Activated CD8-positive, alpha-beta T cell treated with anti-CD3 and anti-CD28 coated beads, Interleukin-2, amount 10 ng/mL, durations not matched to agents 7 days and 5 days (primary cell): ENCODE measurements around the gene NADK. TPM values are rescaled to one million over a fixed set of nuclear protein-coding genes. Genes with fewer than 3 reads are reported as not detected.
A peak's percentile ranks its signal among the peaks of the same experiment; 100 is the strongest.

Experiments used
- ATAC-seq: fragments of 150-1000 bp; cut with Tn5 transposase; one replicate; pipeline ENCODE4 v1.10.0; 2021; ENCODE audit warnings: moderate library complexity
- CTCF ChIA-PET: fragments of 350-600 bp; sonication (Branson Sonifier 250); formaldehyde crosslinking; loops from one replicate; lab custom pipeline; 2021; ENCODE audit warnings: antibody characterized with exemption; lab: Charles Lee
- POLR2A ChIA-PET: fragments of 350-600 bp; sonication (Branson Sonifier 250); formaldehyde crosslinking; loops from one replicate; lab custom pipeline; 2021; ENCODE audit warnings: antibody characterized with exemption; lab: Charles Lee
- DNase-seq: peaks from one replicate; pipeline ENCODE4 v3.0.0-alpha.2; 2020
- H3K27ac Mint-ChIP-seq: one replicate; pipeline ENCODE4 v1.8.0; 2021; ENCODE audit warnings: mild to moderate bottlenecking, mixed read lengths
- H3K27me3 Mint-ChIP-seq: one replicate; pipeline ENCODE4 v1.8.0; 2021; ENCODE audit warnings: low read depth, mixed read lengths
- H3K36me3 Mint-ChIP-seq: one replicate; pipeline ENCODE4 v1.8.0; 2021; ENCODE audit warnings: low read depth, mixed read lengths
- H3K4me1 Mint-ChIP-seq: one replicate; pipeline ENCODE4 v1.8.0; 2021; ENCODE audit warnings: low read depth, mixed read lengths
- H3K4me3 Mint-ChIP-seq: one replicate; pipeline ENCODE4 v1.8.0; 2021; ENCODE audit warnings: mild to moderate bottlenecking, mixed read lengths
- H3K9me3 Mint-ChIP-seq: one replicate; pipeline ENCODE4 v1.8.0; 2022; ENCODE audit warnings: mixed read lengths; ENCODE audit not compliant: insufficient read depth
- total RNA-seq, 2 experiments: library from RNA; stranded (reverse); gene quantifications; one replicate each; pipeline ENCODE4 v1.2.3, GENCODE V29; 2021

Gene NADK
- total RNA-seq, 2 experiments from 2014 or later = 82.0 to 82.9 TPM

DNA sequence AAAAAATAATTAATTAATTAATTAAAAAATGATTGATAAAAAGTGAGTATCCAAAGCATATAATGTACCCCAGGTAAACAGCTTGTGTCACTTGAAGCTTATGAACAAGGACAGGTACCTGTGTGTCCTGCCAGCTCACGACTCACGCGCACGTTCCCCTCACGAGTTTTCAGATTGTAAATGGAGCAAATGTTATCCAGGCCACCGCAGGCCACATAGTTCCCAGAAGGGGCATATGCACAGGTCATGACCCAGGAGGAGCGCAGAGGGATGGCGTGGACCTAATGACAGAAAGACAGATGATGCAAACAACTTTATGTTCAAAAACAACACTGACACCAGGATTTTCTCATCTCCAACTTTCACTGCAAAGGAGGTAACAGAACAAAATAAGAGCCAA is 26.0 kb upstream of the NADK start:
- Mint-ChIP-seq H3K36me3 (peaks cover 53% of the 10 kb centered on the region), H3K4me3 (no peak overlapping the region), H3K27ac (no peak overlapping the region), H3K9me3 (no peaks in the 10 kb centered on the region), H3K27me3 (no peaks in the 10 kb centered on the region), H3K4me1 (peaks cover 21% of the 10 kb centered on the region)
- DNase-seq (no peak), ATAC-seq (no peak)
- POLR2A ChIA-PET = no interaction called here
- CTCF ChIA-PET = no interaction called here

DNA sequence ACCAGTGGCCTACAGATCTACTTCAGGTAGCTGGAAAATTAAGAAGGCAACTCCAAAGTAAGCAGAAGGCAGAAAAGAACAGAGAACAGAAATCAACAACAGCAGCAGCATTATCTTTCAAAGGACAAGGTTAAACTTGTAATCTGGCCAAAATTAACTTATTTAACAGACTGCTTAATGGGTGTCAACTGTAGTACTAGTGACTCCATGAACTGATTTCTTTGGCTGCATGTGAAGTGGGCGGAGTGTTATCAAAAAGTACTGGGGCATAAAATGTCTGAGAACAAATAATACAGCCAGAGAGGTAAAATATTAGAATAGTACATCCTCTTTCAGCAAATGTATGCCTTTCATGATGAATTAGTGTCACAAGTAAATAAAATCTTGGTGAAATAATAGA is 24.6 kb upstream of the NADK start:
- Mint-ChIP-seq H3K27me3 (no peaks in the 10 kb centered on the region), H3K4me3 (no peak overlapping the region), H3K9me3 (no peaks in the 10 kb centered on the region), H3K36me3 (peaks cover 55% of the 10 kb centered on the region), H3K27ac (no peak overlapping the region), H3K4me1 (peaks cover 22% of the 10 kb centered on the region)
- ATAC-seq (no peak), DNase-seq (no peak)
- ChIA-PET POLR2A (no interaction called here), CTCF (no interaction called here)

DNA sequence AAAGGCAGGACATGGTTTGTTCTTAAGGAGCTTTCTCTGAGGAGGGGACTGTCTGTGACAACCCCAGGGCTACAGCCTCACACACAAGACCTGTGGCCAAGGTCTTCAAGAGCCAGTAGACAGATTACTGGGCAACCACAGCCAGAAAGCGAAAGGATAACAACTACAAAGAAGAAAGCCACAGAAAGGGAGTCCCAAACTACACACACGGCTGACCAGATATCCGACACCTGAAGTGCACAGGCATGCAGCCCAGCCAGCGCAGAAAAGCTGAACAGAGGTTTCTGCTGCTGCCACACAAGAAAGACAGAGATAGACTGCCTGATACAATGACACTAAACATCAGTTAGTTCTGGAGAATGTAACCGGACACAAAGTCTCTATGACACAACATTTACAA is 21.4 kb upstream of the NADK start:
- ChIA-PET POLR2A (no interaction called here), CTCF (no interaction called here)
- no peak for ATAC-seq
- H3K27ac Mint-ChIP-seq = peak overlapping the region; percentile 72
- H3K4me3 Mint-ChIP-seq = no peak overlapping the region
- no peaks in the 10 kb centered on the region for H3K27me3 Mint-ChIP-seq
- H3K9me3 Mint-ChIP-seq = no peaks in the 10 kb centered on the region
- DNase-seq = no peak
- H3K36me3 Mint-ChIP-seq = peaks cover 62% of the 10 kb centered on the region
- peaks cover 24% of the 10 kb centered on the region for H3K4me1 Mint-ChIP-seq

DNA sequence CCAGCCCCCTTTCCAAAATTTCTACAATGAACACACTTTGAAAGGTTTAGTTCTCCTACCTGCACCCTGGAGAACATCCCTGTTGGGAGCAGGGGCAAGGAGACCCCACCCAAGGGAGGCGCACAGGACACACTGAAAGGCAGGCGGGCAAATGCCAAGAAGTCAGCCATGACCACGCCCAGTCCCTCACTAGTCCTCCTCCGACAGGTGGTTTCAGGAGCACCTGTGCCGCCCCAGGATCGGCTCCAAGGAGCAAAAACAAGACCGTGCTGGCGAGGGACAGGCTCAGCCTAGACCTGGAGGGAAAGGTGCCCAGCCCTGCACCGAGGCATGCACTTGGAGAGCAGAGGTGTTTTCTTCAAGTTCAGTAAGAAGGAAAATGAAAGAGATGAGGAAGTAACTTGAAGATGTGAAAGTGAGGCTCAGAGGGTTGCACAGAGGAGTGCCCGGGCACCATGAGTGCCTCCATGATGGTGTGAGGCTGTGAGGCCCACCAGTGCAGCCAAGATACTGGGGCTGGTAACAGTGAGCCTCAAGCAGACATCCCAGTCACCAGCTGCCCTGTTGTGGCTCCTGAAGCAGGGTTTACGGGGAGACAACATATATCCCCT is 19.6 kb upstream of the NADK start:
- H3K27ac Mint-ChIP-seq = peak overlapping the region; percentile 52
- DNase-seq = no peak
- ChIA-PET CTCF (no interaction called here), POLR2A (no interaction called here)
- H3K27me3 Mint-ChIP-seq = no peaks in the 10 kb centered on the region
- H3K9me3 Mint-ChIP-seq = no peaks in the 10 kb centered on the region
- no peak for ATAC-seq
- peaks cover 59% of the 10 kb centered on the region for H3K36me3 Mint-ChIP-seq
- H3K4me3 Mint-ChIP-seq = no peak overlapping the region
- H3K4me1 Mint-ChIP-seq = peaks cover 20% of the 10 kb centered on the region

DNA sequence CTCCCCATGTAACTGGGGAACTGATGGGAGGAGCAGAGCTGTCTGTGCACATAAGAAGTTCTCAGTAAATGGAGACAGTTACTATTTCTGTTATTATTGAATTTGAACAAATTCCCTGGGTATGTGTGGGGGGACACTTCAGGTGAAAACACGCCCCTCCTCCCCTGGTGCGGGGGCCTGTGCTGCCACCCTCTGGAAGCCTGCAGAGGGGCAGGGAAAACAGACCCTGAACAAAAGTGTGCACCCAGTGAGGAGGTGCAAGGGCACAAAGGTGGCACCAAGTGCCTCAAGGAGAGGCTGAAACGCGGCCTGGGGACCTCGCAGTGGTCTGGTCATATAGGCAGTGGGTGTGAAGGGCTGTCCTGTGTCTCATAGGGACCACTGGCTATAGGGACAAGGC is 18.2 kb upstream of the NADK start:
- H3K27me3 Mint-ChIP-seq = no peaks in the 10 kb centered on the region
- DNase-seq (no peak), ATAC-seq (no peak)
- no peaks in the 10 kb centered on the region for H3K9me3 Mint-ChIP-seq
- H3K27ac Mint-ChIP-seq = no peak overlapping the region
- POLR2A ChIA-PET = no interaction called here
- peaks cover 56% of the 10 kb centered on the region for H3K36me3 Mint-ChIP-seq
- H3K4me3 Mint-ChIP-seq = no peak overlapping the region
- CTCF ChIA-PET = interaction anchor here (0.7 kb wide), 1 partner anchor 112 kb away, joined by 3 read pairs; no protein-coding TSS in a partner anchor
- peaks cover 15% of the 10 kb centered on the region for H3K4me1 Mint-ChIP-seq

DNA sequence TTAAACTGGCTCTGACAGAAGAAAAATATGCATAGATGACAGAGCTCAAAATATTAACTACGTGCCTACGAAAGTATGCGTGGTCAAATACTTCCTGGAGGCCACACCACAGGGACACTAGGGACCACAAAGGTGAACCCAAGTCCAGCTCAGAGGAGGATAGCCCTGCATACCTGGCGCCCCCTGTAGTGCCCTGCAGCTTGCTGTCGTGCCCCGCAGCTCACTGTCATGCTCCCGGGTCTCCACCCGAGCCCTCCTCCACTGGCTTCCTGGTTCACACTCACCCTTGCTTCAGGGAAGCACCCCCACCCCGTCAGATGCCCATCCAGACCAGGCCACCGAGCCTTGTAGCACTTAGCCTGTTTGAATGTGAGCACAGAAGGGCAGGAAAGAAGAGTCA is 16.7 kb upstream of the NADK start:
- ChIA-PET CTCF (interaction anchor here (1.0 kb wide), 1 partner anchor 105 kb away, joined by 3 read pairs; no protein-coding TSS in a partner anchor), POLR2A (no interaction called here)
- H3K9me3 Mint-ChIP-seq = no peaks in the 10 kb centered on the region
- H3K4me3 Mint-ChIP-seq = no peak overlapping the region
- DNase-seq (no peak), ATAC-seq (no peak)
- peaks cover 9% of the 10 kb centered on the region for H3K4me1 Mint-ChIP-seq
- H3K27ac Mint-ChIP-seq = no peak overlapping the region
- H3K36me3 Mint-ChIP-seq = peaks cover 63% of the 10 kb centered on the region
- no peaks in the 10 kb centered on the region for H3K27me3 Mint-ChIP-seq

DNA sequence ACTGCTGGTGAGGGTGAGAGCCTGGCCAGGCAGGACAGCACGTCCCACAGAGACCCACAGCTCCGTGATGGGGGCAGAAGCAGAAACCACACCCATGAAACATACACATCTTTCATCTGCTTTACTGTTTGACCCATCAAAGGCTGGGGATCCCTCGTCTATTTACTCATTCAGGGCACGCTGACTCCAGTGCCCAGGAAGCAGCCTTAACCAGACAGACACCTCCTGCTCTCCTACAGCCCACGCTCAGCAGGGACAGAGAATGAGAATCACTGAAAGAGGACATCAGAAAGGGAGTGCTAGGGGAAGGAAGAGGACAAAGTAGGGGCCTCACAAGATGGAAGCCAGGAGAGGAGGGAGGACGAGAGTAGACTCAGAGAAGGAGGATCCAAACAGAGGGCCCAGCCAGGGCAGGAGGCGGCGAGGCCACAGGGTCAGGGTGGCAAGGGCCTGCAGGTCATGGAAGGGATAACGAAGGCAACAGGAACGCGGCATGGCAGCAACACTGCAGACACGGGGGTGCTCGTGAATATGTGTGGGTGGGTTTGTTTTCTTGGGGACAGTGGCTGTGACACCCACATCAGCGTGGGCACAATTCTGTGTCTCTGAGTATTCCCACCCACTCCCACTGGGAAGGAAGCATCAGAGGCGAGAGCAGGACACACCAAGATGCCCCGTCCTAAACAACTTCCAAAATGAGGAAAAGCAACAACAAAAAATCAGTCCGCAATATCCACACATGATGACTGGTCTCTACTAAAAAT is 15.4 kb upstream of the NADK start:
- Mint-ChIP-seq H3K27me3 (no peaks in the 10 kb centered on the region), H3K4me3 (no peak overlapping the region), H3K4me1 (peaks cover 2% of the 10 kb centered on the region), H3K9me3 (no peaks in the 10 kb centered on the region), H3K36me3 (peaks cover 66% of the 10 kb centered on the region), H3K27ac (peak overlapping the region; percentile 56)
- DNase-seq (no peak), ATAC-seq (no peak)
- ChIA-PET POLR2A (no interaction called here), CTCF (interaction anchor here (0.6 kb wide), 1 partner anchor 689 kb away, joined by 3 read pairs; no protein-coding TSS in a partner anchor)

DNA sequence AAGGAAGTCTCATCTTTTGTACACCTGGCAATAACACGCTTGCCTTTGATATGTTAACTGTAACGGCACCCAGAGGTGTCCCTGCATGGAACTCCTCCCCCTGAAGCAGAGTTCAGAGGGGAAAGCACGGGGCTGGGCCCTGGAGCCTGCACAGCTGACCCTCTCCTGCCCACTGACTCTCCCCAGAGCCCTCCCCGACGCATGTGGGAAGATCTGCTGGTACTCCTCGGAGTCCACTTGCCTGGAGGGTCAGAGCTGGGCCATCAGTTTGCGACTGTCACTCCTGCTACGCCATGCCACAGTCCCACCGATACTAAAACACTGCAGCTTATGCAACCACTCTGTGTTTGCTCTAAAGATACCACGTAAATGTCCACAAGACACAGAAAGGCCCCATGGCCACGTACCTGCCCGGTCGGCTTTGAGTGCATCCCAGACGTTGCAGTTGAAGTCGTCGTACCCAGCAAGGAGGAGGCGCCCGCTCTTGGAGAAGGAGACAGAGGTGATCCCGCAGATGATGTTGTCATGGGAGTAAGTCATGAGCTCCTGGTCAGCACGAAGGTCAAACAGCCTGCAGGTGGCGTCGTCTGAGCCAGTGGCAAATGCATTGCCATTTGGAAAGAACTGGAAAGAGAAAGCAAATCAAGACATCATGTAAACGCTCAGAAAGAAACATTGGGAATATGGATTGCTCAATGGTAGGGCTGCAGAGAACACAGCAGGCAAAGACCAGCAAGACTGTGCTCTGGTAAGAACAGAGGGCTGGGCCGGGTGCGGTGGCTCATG is 10.6 kb upstream of the NADK start:
- Mint-ChIP-seq H3K4me1 (no peaks in the 10 kb centered on the region), H3K27me3 (no peaks in the 10 kb centered on the region), H3K9me3 (no peaks in the 10 kb centered on the region), H3K4me3 (no peak overlapping the region), H3K36me3 (peaks cover 76% of the 10 kb centered on the region), H3K27ac (no peak overlapping the region)
- ChIA-PET CTCF (interaction anchor here (0.9 to 1.8 kb wide), 5 partner anchors 9 to 120 kb away, joined by 3 to 10 read pairs (median 5); no protein-coding TSS in a partner anchor), POLR2A (no interaction called here)
- DNase-seq (no peak), ATAC-seq (no peak)

DNA sequence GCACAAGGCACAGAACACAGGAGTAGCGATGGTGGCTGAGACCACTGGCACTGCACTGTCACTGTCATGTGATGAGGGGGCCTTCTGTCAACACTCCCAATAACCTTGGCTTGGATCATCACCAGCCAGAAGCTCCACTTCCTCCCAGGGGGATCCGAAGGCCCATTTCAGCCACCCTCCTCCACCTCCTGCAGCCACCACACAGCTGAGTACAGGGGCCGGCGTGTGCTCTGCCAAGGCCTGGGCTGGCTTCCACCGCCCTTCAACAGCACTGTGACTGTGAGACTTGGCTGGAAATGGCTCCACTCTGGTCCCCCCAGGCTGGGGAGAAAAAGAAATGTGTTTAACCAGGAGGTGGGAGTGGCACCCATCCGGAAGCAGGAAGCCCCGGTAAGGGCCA is 9.9 kb upstream of the NADK start:
- ATAC-seq = no peak
- H3K27ac Mint-ChIP-seq = no peak overlapping the region
- POLR2A ChIA-PET = no interaction called here
- no peaks in the 10 kb centered on the region for H3K9me3 Mint-ChIP-seq
- H3K4me1 Mint-ChIP-seq = peaks cover 7% of the 10 kb centered on the region
- CTCF ChIA-PET = interaction anchor here (1.8 kb wide), 1 partner anchor 8 kb away, joined by 7 read pairs; no protein-coding TSS in a partner anchor
- no peak overlapping the region for H3K4me3 Mint-ChIP-seq
- peaks cover 71% of the 10 kb centered on the region for H3K36me3 Mint-ChIP-seq
- no peaks in the 10 kb centered on the region for H3K27me3 Mint-ChIP-seq
- DNase-seq = no peak

DNA sequence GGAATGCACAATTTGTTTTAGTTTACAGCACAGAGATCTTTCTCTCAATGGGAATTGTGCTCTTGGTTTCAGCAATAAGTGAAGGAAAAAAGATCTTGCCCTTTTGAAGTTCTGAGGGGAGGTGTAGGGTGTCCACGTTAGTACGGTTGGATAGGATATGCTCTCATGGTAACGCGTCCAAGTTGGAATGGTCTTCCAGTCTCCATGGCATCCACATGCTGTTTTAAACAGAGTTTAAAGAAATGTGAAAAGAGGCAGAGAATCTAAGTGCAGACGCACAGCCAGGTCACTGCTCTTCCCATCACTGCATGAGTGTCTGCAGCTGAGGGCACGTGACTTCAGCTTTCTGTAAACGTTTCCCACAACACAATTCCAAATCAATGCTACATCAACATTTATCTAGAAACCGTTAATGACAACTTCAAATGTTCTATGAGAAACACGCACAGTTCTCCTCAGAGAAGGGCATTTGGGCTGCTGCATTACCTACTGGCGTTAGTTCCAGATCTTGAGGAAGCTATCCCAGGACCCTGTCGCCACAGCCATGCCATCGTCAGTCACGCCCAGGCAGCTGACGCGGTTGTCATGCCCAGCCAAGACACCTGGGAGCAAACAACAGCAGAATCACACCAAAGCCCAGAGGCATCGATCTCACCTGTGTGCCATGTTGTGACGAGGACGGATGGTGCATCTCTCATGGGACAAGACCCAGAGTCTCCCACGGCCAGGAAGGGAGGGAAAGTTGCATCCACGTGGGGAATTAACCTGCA is 8.8 kb upstream of the NADK start:
- ChIA-PET CTCF (no interaction called here), POLR2A (no interaction called here)
- Mint-ChIP-seq H3K27me3 (no peaks in the 10 kb centered on the region), H3K36me3 (peaks cover 67% of the 10 kb centered on the region), H3K4me3 (no peak overlapping the region), H3K9me3 (no peaks in the 10 kb centered on the region), H3K4me1 (peaks cover 16% of the 10 kb centered on the region), H3K27ac (peak overlapping the region; percentile 43)
- DNase-seq (no peak), ATAC-seq (no peak)

DNA sequence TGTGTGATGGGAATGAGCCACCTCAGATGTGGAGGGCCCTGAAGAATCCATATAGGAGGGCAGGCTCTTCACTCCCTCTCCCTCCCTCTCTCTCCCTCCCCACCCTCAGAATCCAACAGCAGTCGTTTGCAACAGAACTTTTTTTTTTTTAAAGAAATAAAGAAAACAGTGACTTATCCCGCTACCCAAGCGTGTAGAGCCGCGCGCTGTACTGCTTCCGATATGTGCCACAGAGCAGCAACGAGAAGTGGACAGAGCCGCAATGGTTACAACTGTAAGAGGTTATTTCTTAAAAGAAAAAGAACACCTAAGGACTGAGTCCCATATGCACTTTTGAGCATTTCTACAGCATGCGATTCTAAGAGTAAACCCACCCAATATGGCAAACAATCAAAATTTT is 7.4 kb upstream of the NADK start:
- Mint-ChIP-seq H3K4me1 (peaks cover 29% of the 10 kb centered on the region), H3K9me3 (no peaks in the 10 kb centered on the region), H3K27ac (no peak overlapping the region), H3K36me3 (peaks cover 62% of the 10 kb centered on the region), H3K4me3 (no peak overlapping the region), H3K27me3 (no peaks in the 10 kb centered on the region)
- ChIA-PET CTCF (no interaction called here), POLR2A (no interaction called here)
- DNase-seq = no peak
- ATAC-seq = no peak
